GM12872 (cell line): Measurements from ENCODE around the gene ERGIC1.

Experiments
- TF ChIP-seq, protein P1 (sequence below): IDR thresholded peaks from 3 replicates; pipeline ENCODE4 v1.5.1; 2011; ENCODE audit warnings: low read depth, mild to moderate bottlenecking, low read length, moderate library complexity; ENCODE audit not compliant: insufficient read depth

The ERGIC1 gene

GRCh38 chr5:172902497-172903472, 68.7 kb downstream of the ERGIC1 start:
- TF ChIP-seq, protein P1, sequence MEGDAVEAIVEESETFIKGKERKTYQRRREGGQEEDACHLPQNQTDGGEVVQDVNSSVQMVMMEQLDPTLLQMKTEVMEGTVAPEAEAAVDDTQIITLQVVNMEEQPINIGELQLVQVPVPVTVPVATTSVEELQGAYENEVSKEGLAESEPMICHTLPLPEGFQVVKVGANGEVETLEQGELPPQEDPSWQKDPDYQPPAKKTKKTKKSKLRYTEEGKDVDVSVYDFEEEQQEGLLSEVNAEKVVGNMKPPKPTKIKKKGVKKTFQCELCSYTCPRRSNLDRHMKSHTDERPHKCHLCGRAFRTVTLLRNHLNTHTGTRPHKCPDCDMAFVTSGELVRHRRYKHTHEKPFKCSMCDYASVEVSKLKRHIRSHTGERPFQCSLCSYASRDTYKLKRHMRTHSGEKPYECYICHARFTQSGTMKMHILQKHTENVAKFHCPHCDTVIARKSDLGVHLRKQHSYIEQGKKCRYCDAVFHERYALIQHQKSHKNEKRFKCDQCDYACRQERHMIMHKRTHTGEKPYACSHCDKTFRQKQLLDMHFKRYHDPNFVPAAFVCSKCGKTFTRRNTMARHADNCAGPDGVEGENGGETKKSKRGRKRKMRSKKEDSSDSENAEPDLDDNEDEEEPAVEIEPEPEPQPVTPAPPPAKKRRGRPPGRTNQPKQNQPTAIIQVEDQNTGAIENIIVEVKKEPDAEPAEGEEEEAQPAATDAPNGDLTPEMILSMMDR: 0 out of 3 replicates have a peak, but pooled peaks have one; percentile 11

- TF ChIP-seq, protein P1: no peak
These were observed 69.7 kb downstream of the ERGIC1 start for GRCh38 chr5:172903790-172904189.

- TF ChIP-seq, protein P1: no peak
These were observed 70.2 kb downstream of the ERGIC1 start for GRCh38 chr5:172904312-172904642.

DNA sequence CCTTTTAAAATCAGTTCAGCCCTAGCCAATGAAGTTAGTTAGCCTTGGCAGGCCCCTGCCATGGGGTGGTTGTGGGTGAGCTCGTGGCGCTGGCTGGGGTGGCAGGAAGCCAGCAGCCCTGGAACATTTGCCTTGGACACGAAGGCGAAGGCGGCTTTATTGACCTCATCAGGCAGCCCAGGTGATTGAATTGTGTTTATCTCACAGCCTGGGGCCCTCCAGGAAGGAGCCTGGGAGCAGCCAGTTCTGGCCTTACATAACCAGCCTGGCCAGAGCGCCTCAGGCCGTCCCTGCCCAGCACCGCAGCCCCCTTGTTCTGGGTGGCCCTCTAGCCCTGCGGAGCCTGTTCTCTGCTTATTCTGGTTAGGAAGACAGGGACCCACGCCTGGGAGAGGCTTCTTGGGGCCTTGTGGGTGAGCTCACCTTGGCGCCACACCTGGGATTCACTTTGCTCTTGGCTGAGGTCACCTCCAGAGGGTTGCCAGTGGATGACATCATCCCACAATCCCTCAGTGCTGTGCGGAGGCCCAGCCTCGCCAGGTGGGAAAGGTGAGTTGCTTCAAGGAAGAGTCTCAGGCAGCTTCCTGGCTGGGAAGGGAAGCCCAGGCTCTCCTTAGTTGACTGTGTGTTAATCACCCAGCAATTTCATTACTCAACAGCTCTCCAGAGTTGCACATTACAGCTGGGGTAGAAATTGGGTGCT, 70.7 kb downstream of the ERGIC1 start:
- TF ChIP-seq, protein P1: no peak

- TF ChIP-seq, protein P1: no peak
These were observed 71.5 kb downstream of the ERGIC1 start for GRCh38 chr5:172905346-172906140.

- TF ChIP-seq, protein P1: no peak
These were observed 72.4 kb downstream of the ERGIC1 start for GRCh38 chr5:172906436-172906835.

GRCh38 chr5:172906888-172907287, 72.8 kb downstream of the ERGIC1 start:
- TF ChIP-seq, protein P1: no peak
